Measurements from ENCODE around the gene BRAP. TPM values are rescaled to one million over a fixed set of nuclear protein-coding genes. Genes with fewer than 3 reads are reported as not detected.
A peak's percentile ranks its signal among the peaks of the same experiment; 100 is the strongest.

The BRAP gene
- total RNA-seq, 1 experiment from 2014 or later: 25.0 TPM

DNA sequence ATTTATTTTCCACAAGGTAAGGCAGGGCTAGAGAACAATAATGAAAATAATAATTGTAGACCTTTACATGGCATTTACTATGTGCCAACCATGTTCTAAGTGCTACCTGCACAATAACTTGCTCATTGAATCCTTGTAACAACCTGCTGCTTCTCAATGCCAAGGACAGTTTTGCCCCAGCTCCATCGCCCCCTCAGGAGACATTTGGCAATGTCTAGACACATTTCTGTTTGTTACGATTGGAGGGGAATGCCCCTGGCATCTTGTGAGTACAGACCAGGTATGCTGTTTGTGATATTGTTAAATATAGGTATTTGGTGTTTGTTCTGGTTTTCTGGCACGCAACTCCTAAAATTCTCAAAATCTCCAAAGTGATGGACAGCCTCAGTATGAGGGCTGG, 78.5 kb downstream of the BRAP start:
- H2BK20ac ChIP-seq (ENCODE audit: low read depth, low read length, poor library complexity, severe bottlenecking): no peak overlapping the region
- H3K56ac ChIP-seq (ENCODE audit: insufficient read length, low read depth, low read length): no peak overlapping the region
- H3K23ac ChIP-seq (ENCODE audit: insufficient read length, low read depth, low read length): no peak overlapping the region
- H3K27ac ChIP-seq (ENCODE audit: insufficient read length, low read depth, low read length): no peak overlapping the region
- Mint-ChIP-seq H3K36me3 (ENCODE audit: insufficient read depth in 1 of 3, low read depth in 3 of 3) (peaks cover 0 to 3% (median 0%) of the 10 kb centered on the region in 3 experiments; a peak in 2 of 7 replicates), H3K27ac (no peak overlapping the region), H3K9me3 (peaks cover 2 to 3% of the 10 kb centered on the region in 2 experiments; a peak in 3 of 5 replicates), H3K4me3 (no peak overlapping the region), H3K27me3 (ENCODE audit: low read depth) (no peaks in the 10 kb centered on the region), H3K4me1 (peaks cover 0 to 3% of the 10 kb centered on the region in 2 experiments; a peak in 2 of 4 replicates)
- no peak overlapping the region for H3K14ac ChIP-seq (ENCODE audit: insufficient read depth, low read length)
- H2BK15ac ChIP-seq (ENCODE audit: low read depth, low read length): no peak overlapping the region
- H3K9ac ChIP-seq (ENCODE audit: extremely low read depth, insufficient read length, low read length): no peak overlapping the region
- H3K23me2 ChIP-seq (ENCODE audit: insufficient read length, low read depth, low read length, poor library complexity, severe bottlenecking): no peaks in the 10 kb centered on the region
- TF ChIP-seq, protein P1, sequence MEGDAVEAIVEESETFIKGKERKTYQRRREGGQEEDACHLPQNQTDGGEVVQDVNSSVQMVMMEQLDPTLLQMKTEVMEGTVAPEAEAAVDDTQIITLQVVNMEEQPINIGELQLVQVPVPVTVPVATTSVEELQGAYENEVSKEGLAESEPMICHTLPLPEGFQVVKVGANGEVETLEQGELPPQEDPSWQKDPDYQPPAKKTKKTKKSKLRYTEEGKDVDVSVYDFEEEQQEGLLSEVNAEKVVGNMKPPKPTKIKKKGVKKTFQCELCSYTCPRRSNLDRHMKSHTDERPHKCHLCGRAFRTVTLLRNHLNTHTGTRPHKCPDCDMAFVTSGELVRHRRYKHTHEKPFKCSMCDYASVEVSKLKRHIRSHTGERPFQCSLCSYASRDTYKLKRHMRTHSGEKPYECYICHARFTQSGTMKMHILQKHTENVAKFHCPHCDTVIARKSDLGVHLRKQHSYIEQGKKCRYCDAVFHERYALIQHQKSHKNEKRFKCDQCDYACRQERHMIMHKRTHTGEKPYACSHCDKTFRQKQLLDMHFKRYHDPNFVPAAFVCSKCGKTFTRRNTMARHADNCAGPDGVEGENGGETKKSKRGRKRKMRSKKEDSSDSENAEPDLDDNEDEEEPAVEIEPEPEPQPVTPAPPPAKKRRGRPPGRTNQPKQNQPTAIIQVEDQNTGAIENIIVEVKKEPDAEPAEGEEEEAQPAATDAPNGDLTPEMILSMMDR (conservative IDR thresholded peaks at IDR 0.05): peak; percentile 40; the same call in 2 of the 3 replicates
- no peak overlapping the region for H2AFZ ChIP-seq (ENCODE audit: low read length)
- no peaks in the 10 kb centered on the region for H3K27me3 ChIP-seq (ENCODE audit: insufficient read depth, low read length)
- WGBS (ENCODE audit: extremely low coverage, insufficient read length, low lambda C conversion rate): no CpG with 5 or more reads among the region's 3 CpGs
- H3K9me3 ChIP-seq (ENCODE audit: control insufficient read depth, low read depth, low read length): no peaks in the 10 kb centered on the region
- no peaks in the 10 kb centered on the region for H3K79me1 ChIP-seq (ENCODE audit: insufficient read depth, low read depth, low read length, poor library complexity, severe bottlenecking)
- no peaks in the 10 kb centered on the region for H3K79me2 ChIP-seq (ENCODE audit: insufficient read depth, low read length)
- H4K91ac ChIP-seq (ENCODE audit: insufficient read length, low read depth, low read length): no peak overlapping the region
- H3K4me2 ChIP-seq (ENCODE audit: insufficient read depth, insufficient read length, low read length): no peak overlapping the region
- H3K4ac ChIP-seq (ENCODE audit: low read depth, low read length): no peak overlapping the region
- H3K4me1 ChIP-seq (ENCODE audit: insufficient read depth, low read length): no peaks in the 10 kb centered on the region
- no peak overlapping the region for H2BK5ac ChIP-seq (ENCODE audit: insufficient read length, low read length)
- no peak for DNase-seq
- H3K18ac ChIP-seq (ENCODE audit: insufficient read length, low read depth, low read length): no peak overlapping the region
- H2BK120ac ChIP-seq (ENCODE audit: low read depth, low read length, poor library complexity, severe bottlenecking): no peak overlapping the region
- no peak overlapping the region for H2AK5ac ChIP-seq (ENCODE audit: insufficient read length, low read length)
- H4K5ac ChIP-seq (ENCODE audit: insufficient read length, low read depth, low read length): no peak overlapping the region
- no peak overlapping the region for H4K8ac ChIP-seq (replicated peaks; ENCODE audit: insufficient read length, low read depth, low read length)
- H3T11ph ChIP-seq (ENCODE audit: low read length): no peak overlapping the region
- H4K20me1 ChIP-seq (ENCODE audit: control insufficient read depth, insufficient read depth, insufficient read length): no peaks in the 10 kb centered on the region
- no peak overlapping the region for H2BK12ac ChIP-seq (ENCODE audit: insufficient read length, low read depth, low read length)
